ENCODE data around the gene COL6A2. TPM values are rescaled to one million over a fixed set of nuclear protein-coding genes. Genes with fewer than 3 reads are reported as not detected.
"Not testable (repeated sequence)": the region's sequence is repeated elsewhere in the genome, so short reads cannot be mapped to it uniquely, and the experiment has no call there.

The COL6A2 gene
- total RNA-seq, 1 donor from 2014 or later: 933 TPM

- H3K27ac Mint-ChIP-seq: no peak overlapping the region
- H3K27me3 Mint-ChIP-seq (ENCODE audit: low read depth): no peaks in the 10 kb centered on the region
- DNase-seq (ENCODE audit: low spot score in 2 of 2, unreplicated experiment in 2 of 2): no peak
- H3K36me3 Mint-ChIP-seq: peaks cover 36% of the 10 kb centered on the region
- H3K4me3 Mint-ChIP-seq: no peak overlapping the region
- TF ChIP-seq, protein P1, sequence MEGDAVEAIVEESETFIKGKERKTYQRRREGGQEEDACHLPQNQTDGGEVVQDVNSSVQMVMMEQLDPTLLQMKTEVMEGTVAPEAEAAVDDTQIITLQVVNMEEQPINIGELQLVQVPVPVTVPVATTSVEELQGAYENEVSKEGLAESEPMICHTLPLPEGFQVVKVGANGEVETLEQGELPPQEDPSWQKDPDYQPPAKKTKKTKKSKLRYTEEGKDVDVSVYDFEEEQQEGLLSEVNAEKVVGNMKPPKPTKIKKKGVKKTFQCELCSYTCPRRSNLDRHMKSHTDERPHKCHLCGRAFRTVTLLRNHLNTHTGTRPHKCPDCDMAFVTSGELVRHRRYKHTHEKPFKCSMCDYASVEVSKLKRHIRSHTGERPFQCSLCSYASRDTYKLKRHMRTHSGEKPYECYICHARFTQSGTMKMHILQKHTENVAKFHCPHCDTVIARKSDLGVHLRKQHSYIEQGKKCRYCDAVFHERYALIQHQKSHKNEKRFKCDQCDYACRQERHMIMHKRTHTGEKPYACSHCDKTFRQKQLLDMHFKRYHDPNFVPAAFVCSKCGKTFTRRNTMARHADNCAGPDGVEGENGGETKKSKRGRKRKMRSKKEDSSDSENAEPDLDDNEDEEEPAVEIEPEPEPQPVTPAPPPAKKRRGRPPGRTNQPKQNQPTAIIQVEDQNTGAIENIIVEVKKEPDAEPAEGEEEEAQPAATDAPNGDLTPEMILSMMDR (IDR thresholded peaks at IDR 0.05; ENCODE audit: unreplicated experiment): no peak
- H3K9me3 Mint-ChIP-seq: peaks cover 7% of the 10 kb centered on the region
- no peaks in the 10 kb centered on the region for H3K4me1 Mint-ChIP-seq
These were observed 70.3 kb downstream of the COL6A2 start for GRCh38 chr21:46168238-46168637.

GRCh38 chr21:46168659-46169386 is 70.9 kb downstream of the COL6A2 start:
- Mint-ChIP-seq H3K4me1 (no peaks in the 10 kb centered on the region), H3K9me3 (peaks cover 7% of the 10 kb centered on the region), H3K36me3 (peaks cover 38% of the 10 kb centered on the region), H3K27ac (no peak overlapping the region), H3K27me3 (ENCODE audit: low read depth) (no peaks in the 10 kb centered on the region), H3K4me3 (no peak overlapping the region)
- DNase-seq (ENCODE audit: low spot score in 2 of 2, unreplicated experiment in 2 of 2): no peak
- TF ChIP-seq, protein P1 (IDR thresholded peaks at IDR 0.05; ENCODE audit: unreplicated experiment): no peak

DNA sequence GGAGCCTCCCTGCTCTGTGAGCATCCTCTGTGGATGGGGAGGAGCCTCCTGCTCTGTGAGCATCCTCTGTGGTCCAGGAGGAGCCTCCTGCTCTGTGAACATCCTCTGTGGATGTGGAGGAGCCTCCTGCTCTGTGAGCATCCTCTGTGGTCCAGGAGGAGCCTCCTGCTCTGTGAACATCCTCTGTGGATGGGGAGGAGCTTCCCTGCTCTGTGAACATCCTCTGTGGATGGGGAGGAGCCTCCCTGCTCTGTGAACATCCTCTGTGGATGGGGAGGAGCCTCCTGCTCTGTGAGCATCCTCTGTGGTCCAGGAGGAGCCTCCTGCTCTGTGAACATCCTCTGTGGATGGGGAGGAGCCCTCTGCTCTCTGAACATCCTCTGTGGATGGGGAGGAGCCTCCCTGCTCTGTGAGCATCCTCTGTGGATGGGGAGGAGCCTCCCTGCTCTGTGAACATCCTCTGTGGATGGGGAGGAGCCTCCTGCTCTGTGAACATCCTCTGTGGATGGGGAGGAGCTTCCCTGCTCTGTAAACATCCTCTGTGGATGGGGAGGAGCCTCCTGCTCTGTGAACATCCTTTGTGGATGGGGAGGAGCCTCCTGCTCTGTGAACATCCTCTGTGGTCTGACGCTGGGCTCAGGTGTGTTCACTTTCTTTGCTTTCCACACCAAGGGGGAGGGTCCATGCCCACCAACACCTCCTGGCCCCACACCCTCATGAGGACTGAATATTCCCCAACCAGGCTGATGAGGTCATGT is 72.7 kb downstream of the COL6A2 start:
- Mint-ChIP-seq H3K9me3 (peaks cover 20% of the 10 kb centered on the region), H3K36me3 (peaks cover 42% of the 10 kb centered on the region)
- H3K4me3 Mint-ChIP-seq; H3K27me3 Mint-ChIP-seq (ENCODE audit: low read depth); H3K4me1 Mint-ChIP-seq; H3K27ac Mint-ChIP-seq: not testable (repeated sequence)
- DNase-seq (ENCODE audit: low spot score in 2 of 2, unreplicated experiment in 2 of 2): peak in 1 of 2 experiments; percentile 29

GRCh38 chr21:46171585-46171984 is 73.7 kb downstream of the COL6A2 start:
- Mint-ChIP-seq H3K4me1 (no peaks in the 10 kb centered on the region), H3K27me3 (ENCODE audit: low read depth) (no peaks in the 10 kb centered on the region), H3K36me3 (peaks cover 44% of the 10 kb centered on the region), H3K27ac (no peak overlapping the region), H3K9me3 (peaks cover 24% of the 10 kb centered on the region), H3K4me3 (no peak overlapping the region)
- no peak for DNase-seq (ENCODE audit: low spot score in 2 of 2, unreplicated experiment in 2 of 2)
- TF ChIP-seq, protein P1 (IDR thresholded peaks at IDR 0.05; ENCODE audit: unreplicated experiment): no peak

- Mint-ChIP-seq H3K27ac (no peak overlapping the region), H3K4me1 (no peaks in the 10 kb centered on the region), H3K4me3 (no peak overlapping the region), H3K27me3 (ENCODE audit: low read depth) (no peaks in the 10 kb centered on the region), H3K9me3 (peaks cover 30% of the 10 kb centered on the region), H3K36me3 (peaks cover 47% of the 10 kb centered on the region)
- peak in 1 of 2 experiments; percentile 16 for DNase-seq (ENCODE audit: low spot score in 2 of 2, unreplicated experiment in 2 of 2)
- TF ChIP-seq, protein P1 (IDR thresholded peaks at IDR 0.05; ENCODE audit: unreplicated experiment): no peak
These were observed 74.3 kb downstream of the COL6A2 start for GRCh38 chr21:46171996-46172862.

Measured in mesothelial cell of epicardium (in vitro differentiated cells).